Measurements from ENCODE around the gene OSBPL5.

GRCh38 chr11:3047637-3048036, 117.5 kb downstream of the OSBPL5 start:
- TF ChIP-seq, protein P1, sequence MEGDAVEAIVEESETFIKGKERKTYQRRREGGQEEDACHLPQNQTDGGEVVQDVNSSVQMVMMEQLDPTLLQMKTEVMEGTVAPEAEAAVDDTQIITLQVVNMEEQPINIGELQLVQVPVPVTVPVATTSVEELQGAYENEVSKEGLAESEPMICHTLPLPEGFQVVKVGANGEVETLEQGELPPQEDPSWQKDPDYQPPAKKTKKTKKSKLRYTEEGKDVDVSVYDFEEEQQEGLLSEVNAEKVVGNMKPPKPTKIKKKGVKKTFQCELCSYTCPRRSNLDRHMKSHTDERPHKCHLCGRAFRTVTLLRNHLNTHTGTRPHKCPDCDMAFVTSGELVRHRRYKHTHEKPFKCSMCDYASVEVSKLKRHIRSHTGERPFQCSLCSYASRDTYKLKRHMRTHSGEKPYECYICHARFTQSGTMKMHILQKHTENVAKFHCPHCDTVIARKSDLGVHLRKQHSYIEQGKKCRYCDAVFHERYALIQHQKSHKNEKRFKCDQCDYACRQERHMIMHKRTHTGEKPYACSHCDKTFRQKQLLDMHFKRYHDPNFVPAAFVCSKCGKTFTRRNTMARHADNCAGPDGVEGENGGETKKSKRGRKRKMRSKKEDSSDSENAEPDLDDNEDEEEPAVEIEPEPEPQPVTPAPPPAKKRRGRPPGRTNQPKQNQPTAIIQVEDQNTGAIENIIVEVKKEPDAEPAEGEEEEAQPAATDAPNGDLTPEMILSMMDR (IDR thresholded peaks at IDR 0.05), result no peak
- no peak for TF ChIP-seq EZH2phosphoT487 (IDR thresholded peaks at IDR 0.05)
